H1 (cell line): Measurements from ENCODE around the gene ADIRF. TPM values are rescaled to one million over a fixed set of nuclear protein-coding genes. Genes with fewer than 3 reads are reported as not detected.

Experiments
- CTCF ChIA-PET: fragments of 300-600 bp; sonication (Branson Sonifier 250); formaldehyde crosslinking; loops from one replicate; lab custom pipeline; 2021; ENCODE audit not compliant: partially characterized antibody; lab: Charles Lee
- POLR2A ChIA-PET: fragments of 300-600 bp; sonication (Branson Sonifier 250); formaldehyde crosslinking; loops from one replicate; lab custom pipeline; 2021; ENCODE audit warnings: inconsistent platforms; ENCODE audit not compliant: partially characterized antibody; lab: Charles Lee
- DNase-seq, 2 experiments: peaks; one replicate each; pipeline versions ENCODE4 v3.0.0 to v3.0.0-alpha.2; 2010 to 2022; ENCODE audit warnings: low spot score in 2 of 2, low read depth in 1 of 2, mixed read lengths in 1 of 2
- FAIRE-seq: peaks from 2 replicates; lab custom pipeline; 2011; peaks lifted over from hg19 to GRCh38; lab: Jason Lieb, UNC
- H2AFZ ChIP-seq: 2 replicates; pipeline ENCODE4 v1.8.1; 2012; ENCODE audit warnings: low read length, inconsistent platforms
- H2AK5ac ChIP-seq: 2 replicates; pipeline ENCODE4 v1.6.1; 2013; ENCODE audit warnings: low read depth, low read length
- H2BK120ac ChIP-seq: replicated peaks from 2 replicates; pipeline ENCODE3; 2013; ENCODE audit warnings: low read depth, low read length, inconsistent platforms
- H2BK12ac ChIP-seq: 2 replicates; pipeline ENCODE4 v1.6.1; 2013; ENCODE audit warnings: low read depth, low read length
- H2BK15ac ChIP-seq: 2 replicates; pipeline ENCODE4 v1.6.1; 2013; ENCODE audit warnings: low read length
- H2BK20ac ChIP-seq: 2 replicates; pipeline ENCODE4 v1.6.1; 2013; ENCODE audit warnings: low read length
- H2BK5ac ChIP-seq: 2 replicates; pipeline ENCODE4 v1.6.1; 2013; ENCODE audit warnings: low read depth, low read length
- H3K14ac ChIP-seq: 2 replicates; pipeline ENCODE4 v1.6.1; 2013; ENCODE audit warnings: inconsistent platforms; ENCODE audit not compliant: insufficient read length
- H3K18ac ChIP-seq: 2 replicates; pipeline ENCODE4 v1.6.1; 2013; ENCODE audit warnings: low read length; ENCODE audit errors: extremely low read depth
- H3K23ac ChIP-seq: 2 replicates; pipeline ENCODE4 v1.6.1; 2013; ENCODE audit warnings: inconsistent platforms; ENCODE audit not compliant: insufficient read length
- H3K23me2 ChIP-seq: 2 replicates; pipeline ENCODE4 v1.6.1; 2013; ENCODE audit warnings: low read depth, low read length
- H3K27ac ChIP-seq: 2 replicates; pipeline ENCODE4 v1.6.1; 2011; ENCODE audit warnings: low read depth, low read length, inconsistent platforms
- H3K27me3 ChIP-seq, 4 experiments: replicated peaks in 1 of 4; 1 replicate in 1 of 4; 2 replicates in 3 of 4; pipeline versions ENCODE4 v1.6.1 to v1.8.1; 2011 to 2013; ENCODE audit warnings: low read length in 3 of 4, mild to moderate bottlenecking in 3 of 4, inconsistent platforms in 2 of 4, mixed read lengths in 2 of 4, moderate library complexity in 1 of 4; ENCODE audit not compliant: control insufficient read depth in 3 of 4, insufficient read depth in 3 of 4; ENCODE audit errors: extremely low read depth in 1 of 4
- H3K36me3 ChIP-seq, 4 experiments: 2 replicates each; pipeline versions ENCODE4 v1.6.1 to v1.8.1; 2011 to 2013; ENCODE audit warnings: mild to moderate bottlenecking in 4 of 4, low read length in 3 of 4, moderate library complexity in 2 of 4, control low read depth in 1 of 4, inconsistent platforms in 1 of 4; ENCODE audit not compliant: insufficient read depth in 4 of 4, control insufficient read depth in 2 of 4
- H3K4ac ChIP-seq: replicated peaks from 2 replicates; pipeline ENCODE3; 2013; ENCODE audit warnings: low read length, low read depth, mixed read lengths, inconsistent platforms; ENCODE audit not compliant: insufficient read length
- H3K4me1 ChIP-seq, 4 experiments: replicated peaks in 1 of 4; 1 replicate in 1 of 4; 2 replicates in 3 of 4; pipeline versions ENCODE4 v1.6.1 to v1.8.1; 2011 to 2013; ENCODE audit warnings: low read length in 3 of 4, inconsistent platforms in 2 of 4, mixed read lengths in 1 of 4; ENCODE audit not compliant: insufficient read depth in 4 of 4, control insufficient read depth in 3 of 4
- H3K4me2 ChIP-seq, 2 experiments: 2 replicates each; pipeline versions ENCODE4 v1.6.1 to v1.8.1; 2011 to 2013; ENCODE audit warnings: low read depth in 2 of 2, low read length in 2 of 2, control low read depth in 1 of 2, inconsistent platforms in 1 of 2, mild to moderate bottlenecking in 1 of 2; ENCODE audit not compliant: insufficient read depth in 1 of 2
- H3K4me3 ChIP-seq, 4 experiments: fragments of 200-600, 300-600 bp in 1 of 4; sonication (generic), shearing (Covaris generic), sonication (Bioruptor Twin) in 1 of 4; 2 replicates each; pipeline versions ENCODE4 v1.5.1 to v1.8.1; 2011 to 2016; ENCODE audit warnings: low read length in 4 of 4, low read depth in 3 of 4, control low read depth in 2 of 4, inconsistent platforms in 2 of 4, mild to moderate bottlenecking in 2 of 4, mixed read lengths in 1 of 4, moderate library complexity in 1 of 4; ENCODE audit not compliant: insufficient read depth in 2 of 4; ENCODE audit errors: extremely low read depth in 1 of 4
- H3K56ac ChIP-seq: replicated peaks from 2 replicates; pipeline ENCODE3; 2013; ENCODE audit warnings: low read depth, mild to moderate bottlenecking, mixed read lengths, low read length, inconsistent platforms; ENCODE audit not compliant: insufficient read length
- H3K79me1 ChIP-seq: 2 replicates; pipeline ENCODE4 v1.6.1; 2013; ENCODE audit warnings: low read depth, low read length, control low read depth
- H3K79me2 ChIP-seq, 2 experiments: 2 replicates each; pipeline versions ENCODE4 v1.6.1 to v1.8.1; 2012 to 2013; ENCODE audit warnings: low read length in 2 of 2, mild to moderate bottlenecking in 2 of 2, inconsistent platforms in 1 of 2; ENCODE audit not compliant: insufficient read depth in 2 of 2, control insufficient read depth in 1 of 2
- H3K9ac ChIP-seq, 4 experiments: replicated peaks in 1 of 4; 1 replicate in 1 of 4; 2 replicates in 3 of 4; pipeline versions ENCODE4 v1.6.1 to v1.8.1; 2011 to 2013; ENCODE audit warnings: low read depth in 3 of 4, low read length in 3 of 4, control low read depth in 2 of 4, mild to moderate bottlenecking in 2 of 4, moderate library complexity in 2 of 4, inconsistent platforms in 1 of 4; ENCODE audit errors: extremely low read depth in 1 of 4
- H3K9me3 ChIP-seq, 2 experiments: 2 replicates each; pipeline versions ENCODE4 v1.6.1 to v1.8.1; 2012 to 2013; ENCODE audit warnings: mild to moderate bottlenecking in 2 of 2, moderate library complexity in 2 of 2, control low read depth in 1 of 2, inconsistent platforms in 1 of 2, low read depth in 1 of 2, low read length in 1 of 2, mixed read lengths in 1 of 2; ENCODE audit not compliant: insufficient read depth in 2 of 2
- H4K20me1 ChIP-seq, 2 experiments: replicated peaks in 1 of 2; 2 replicates each; pipeline versions ENCODE3 to v1.8.1; 2011 to 2013; ENCODE audit warnings: inconsistent platforms in 2 of 2, low read length in 2 of 2, mild to moderate bottlenecking in 1 of 2; ENCODE audit not compliant: insufficient read depth in 2 of 2, control insufficient read depth in 1 of 2
- H4K5ac ChIP-seq: 2 replicates; pipeline ENCODE4 v1.6.1; 2013; ENCODE audit warnings: low read length, low read depth, mixed read lengths, inconsistent platforms; ENCODE audit not compliant: insufficient read length
- H4K8ac ChIP-seq: 2 replicates; pipeline ENCODE4 v1.8.0; 2013; ENCODE audit warnings: mild to moderate bottlenecking, moderate library complexity, low read length, inconsistent platforms; ENCODE audit not compliant: insufficient read depth; ENCODE audit errors: extremely low read depth
- H4K91ac ChIP-seq: replicated peaks from 2 replicates; pipeline ENCODE3; 2013; ENCODE audit warnings: low read length, mixed read lengths, inconsistent platforms; ENCODE audit not compliant: insufficient read length
- BACH1 ChIP-seq: IDR thresholded peaks from 2 replicates; pipeline ENCODE4 v1.6.1; 2012; ENCODE audit warnings: low read length, improper control_type of control experiment
- CEBPB ChIP-seq: IDR thresholded peaks from 2 replicates; pipeline ENCODE4 v1.6.1; 2012; ENCODE audit warnings: low read depth, low read length
- CREB1 ChIP-seq: IDR thresholded peaks from 2 replicates; pipeline ENCODE4 v1.6.1; 2012; ENCODE audit warnings: inconsistent platforms
- EZH2 ChIP-seq: fragments of 200-600 bp; sonication (generic); IDR thresholded peaks from 2 replicates; pipeline ENCODE4 v1.7.1; 2012; ENCODE audit warnings: low read depth, mild to moderate bottlenecking, moderate library complexity, low read length, inconsistent platforms; ENCODE audit not compliant: severe bottlenecking
- FOSL1 ChIP-seq: IDR thresholded peaks from 2 replicates; pipeline ENCODE4 v1.6.1; 2011; ENCODE audit warnings: mild to moderate bottlenecking, low read depth, low read length, moderate library complexity; ENCODE audit not compliant: insufficient read depth
- MAFK ChIP-seq: IDR thresholded peaks from 2 replicates; pipeline ENCODE4 v1.6.1; 2012; ENCODE audit warnings: low read depth, mild to moderate bottlenecking, improper control_type of control experiment, low read length
- POLR2AphosphoS5 ChIP-seq: IDR thresholded peaks from 2 replicates; pipeline ENCODE4 v1.6.1; 2011; ENCODE audit warnings: low read depth, low read length
- SP1 ChIP-seq: IDR thresholded peaks from 2 replicates; pipeline ENCODE4 v1.6.1; 2011; ENCODE audit warnings: low read depth, low read length
- WGBS, 2 experiments: shearing (Covaris generic) in 1 of 2; methylation state at CpG; one replicate each; pipeline versions ENCODE4 v1.1.6 to v1.1.7; 2013 to 2015; ENCODE audit warnings: low lambda C conversion rate in 2 of 2, mixed read lengths in 2 of 2, inconsistent platforms in 1 of 2, low coverage in 1 of 2, missing lambda C conversion rate in 1 of 2; ENCODE audit not compliant: insufficient replicate concordance in 2 of 2, insufficient coverage in 1 of 2, insufficient read length in 1 of 2; ENCODE audit errors: extremely low coverage in 1 of 2, missing lambda C conversion rate in 1 of 2; 5-methylcytosine and 5-hydroxymethylcytosine counted together
- polyA plus RNA-seq, 7 experiments: library from polyadenylated mRNA; depleted of rRNA in 3 of 7; stranded (reverse) in 5 of 7; unstranded in 2 of 7; fragments of >200 nt in 5 of 7; fragments of 200-250 nt in 2 of 7; gene quantifications; 1 replicate in 5 of 7; 2 replicates in 1 of 7; 4 replicates in 1 of 7; pipeline versions ENCODE4 v1.2.1 to v1.2.3, GENCODE V29; 2011 to 2013; ENCODE audit warnings: missing spikeins in 2 of 7, mixed read lengths in 2 of 7
- total RNA-seq: library from RNA; stranded (reverse); fragmentation: NEBNext Ultra II Directional; extraction: Animal tissue kit (Norgen Biotek cat#: 25700); gene quantifications from 2 replicates; pipeline ENCODE4 v1.2.1, GENCODE V29; 2021
- TF ChIP-seq, protein P1 (sequence below): IDR thresholded peaks from 2 replicates; pipeline ENCODE4 v1.6.1; 2011; ENCODE audit warnings: low read depth, mild to moderate bottlenecking, low read length; ENCODE audit not compliant: insufficient read depth

ADIRF gene
- total and polyA plus RNA-seq, 2 of the 8 experiments (the other 6 are each of a cell fraction or from before 2014, with no cell fraction given): not detected

DNA sequence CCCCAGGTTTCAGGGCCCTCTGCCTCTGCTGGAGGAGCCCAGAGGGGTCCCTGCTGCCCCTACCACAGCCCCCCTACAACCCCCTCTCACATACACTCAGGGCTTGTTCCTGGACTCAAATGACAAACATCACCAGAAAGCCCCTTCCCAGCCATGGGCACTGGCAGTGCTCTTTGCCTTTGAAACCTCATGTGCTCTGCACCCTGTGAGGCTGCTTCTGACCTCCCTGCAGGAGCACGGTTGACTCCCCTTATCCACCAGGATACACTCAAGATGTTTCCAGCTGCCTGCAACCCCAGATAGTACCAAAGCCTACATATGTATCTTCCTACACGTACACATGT, 3.5 kb upstream of the ADIRF start:
- Histone ChIP-seq H3K23ac (no peak overlapping the region), H2BK15ac (0 out of 2 replicates have a peak overlapping the region, but pooled peaks have one; percentile 8), H2BK12ac (no peak overlapping the region), H2BK120ac (no peak overlapping the region), H3K14ac (no peak overlapping the region), H4K8ac (no peak overlapping the region), H3K4me2 (no peak overlapping the region), H4K5ac (no peak overlapping the region), H3K79me1 (no peaks in the 10 kb centered on the region), H3K9me3 (no peaks in the 10 kb centered on the region), H3K56ac (no peak overlapping the region), H4K20me1 (no peaks in the 10 kb centered on the region), H3K27me3 (no peaks in the 10 kb centered on the region; a peak in 2 of 7 replicates), H2BK5ac (no peak overlapping the region), H3K4me1 (peaks cover 3 to 31% (median 20%) of the 10 kb centered on the region in 4 experiments), H3K9ac (no peak overlapping the region), H3K18ac (no peak overlapping the region), H2BK20ac (no peak overlapping the region), H3K23me2 (no peaks in the 10 kb centered on the region), H3K36me3 (no peaks in the 10 kb centered on the region), H3K4me3 (no peak overlapping the region), H2AFZ (no peak overlapping the region), H3K27ac (no peak overlapping the region), H2AK5ac (no peak overlapping the region; the same call in 1 of the 2 replicates), H3K4ac (no peak overlapping the region), H3K79me2 (no peaks in the 10 kb centered on the region), H4K91ac (no peak overlapping the region)
- no peak for DNase-seq
- no peak for TF ChIP-seq MAFK
- no peak for TF ChIP-seq FOSL1
- TF ChIP-seq POLR2AphosphoS5: no peak
- no peak for TF ChIP-seq SP1
- no peak for TF ChIP-seq CEBPB
- no peak for TF ChIP-seq EZH2
- no peak for TF ChIP-seq BACH1
- no peak for TF ChIP-seq CREB1
- TF ChIP-seq, protein P1, sequence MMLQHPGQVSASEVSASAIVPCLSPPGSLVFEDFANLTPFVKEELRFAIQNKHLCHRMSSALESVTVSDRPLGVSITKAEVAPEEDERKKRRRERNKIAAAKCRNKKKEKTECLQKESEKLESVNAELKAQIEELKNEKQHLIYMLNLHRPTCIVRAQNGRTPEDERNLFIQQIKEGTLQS: no peak
- CTCF ChIA-PET: interaction anchor here (3.5 to 22.5 kb wide), 2 partner anchors 12 to 18 kb away, joined by 25 to 975 read pairs; partner anchors contain the start of genes MMRN2 and SNCG
- POLR2A ChIA-PET: interaction anchor here (0.9 to 2.5 kb wide), 3 partner anchors 11 to 22 kb away, joined by 3 to 10 read pairs (median 5); no protein-coding TSS in a partner anchor
- WGBS, 2 experiments: 88% methylated on average over 2 of the region's 2 CpGs; no CpG with 5 or more reads in 1 of the 2 experiments
- FAIRE-seq: no peak
